K562 (cell line): ENCODE results near the gene PGP. TPM values are rescaled to one million over a fixed set of nuclear protein-coding genes. Genes with fewer than 3 reads are reported as not detected.

Source experiments
- ATF3 ChIP-seq, 2 experiments: fragments of 450-650 bp in 1 of 2; sonication (generic) in 1 of 2; formaldehyde crosslinking in 1 of 2; IDR thresholded peaks in 1 of 2; conservative IDR thresholded peaks in 1 of 2; 2 replicates each; pipeline versions ENCODE4 v1.6.1 to v1.8.1; 2016 to 2023; ENCODE audit warnings: mild to moderate bottlenecking in 2 of 2, moderate library complexity in 2 of 2, inconsistent platforms in 1 of 2, missing genetic modification reagents in 1 of 2
- ETV6 ChIP-seq, 3 experiments: fragments of 150-350 bp in 1 of 3; sonication (generic) in 1 of 3; formaldehyde crosslinking in 1 of 3; IDR thresholded peaks; 2 replicates each; pipeline versions ENCODE4 v1.6.1 to v1.8.0; 2014 to 2022; ENCODE audit warnings: borderline replicate concordance in 2 of 3, low read depth in 2 of 3, antibody characterized with exemption in 1 of 3, low read length in 1 of 3, mild to moderate bottlenecking in 1 of 3, missing genetic modification reagents in 1 of 3
- GATA2 ChIP-seq: sonication (generic); formaldehyde crosslinking; IDR thresholded peaks from 2 replicates; pipeline ENCODE4 v1.4.0; 2020; ENCODE audit warnings: mild to moderate bottlenecking, missing genetic modification reagents
- MGA ChIP-seq: fragments of 450-650 bp; IDR thresholded peaks from 2 replicates; pipeline ENCODE4 v1.6.1; 2016; ENCODE audit warnings: mild to moderate bottlenecking, moderate library complexity
- MTA3 ChIP-seq: fragments of 450-650 bp; formaldehyde crosslinking; IDR thresholded peaks from 2 replicates; pipeline ENCODE4 v1.6.1; 2017; ENCODE audit warnings: mild to moderate bottlenecking, borderline replicate concordance
- NKRF ChIP-seq: fragments of 450-650 bp; IDR thresholded peaks from 2 replicates; pipeline ENCODE4 v1.6.1; 2016; ENCODE audit warnings: borderline replicate concordance
- PHB ChIP-seq: fragments of 250-450 bp; sonication (Bioruptor Pico); IDR thresholded peaks from 2 replicates; pipeline ENCODE4 v1.5.0; 2021
- SIX5 ChIP-seq, 2 experiments: IDR thresholded peaks; 2 replicates each; pipeline ENCODE4 v1.6.1; 2011; ENCODE audit warnings: low read length in 2 of 2, borderline replicate concordance in 1 of 2, low read depth in 1 of 2, mild to moderate bottlenecking in 1 of 2, moderate library complexity in 1 of 2; ENCODE audit not compliant: insufficient read depth in 1 of 2
- SNIP1 ChIP-seq: fragments of 450-650 bp; IDR thresholded peaks from 2 replicates; pipeline ENCODE4 v1.7.1; 2017; ENCODE audit warnings: low read depth, mild to moderate bottlenecking
- VEZF1 ChIP-seq: fragments of 200-800 bp; sonication (Bioruptor generic); IDR thresholded peaks from 2 replicates; pipeline ENCODE4 v1.6.1; 2017; ENCODE audit warnings: missing genetic modification characterization, missing compliant biosample characterization
- ZNF444 ChIP-seq: fragments of 250-450 bp; sonication (Bioruptor Pico); IDR thresholded peaks from 2 replicates; pipeline ENCODE4 v1.4.0; 2020; ENCODE audit warnings: mild to moderate bottlenecking, moderate library complexity
- polyA plus RNA-seq, 8 experiments: library from polyadenylated mRNA; depleted of rRNA in 4 of 8; stranded (reverse) in 5 of 8; unstranded in 3 of 8; fragments of >200 nt; fragmentation: Nextera tagmentation in 2 of 8; fragmentation: Illumina TruSeq in 1 of 8; extraction: Ambion mirVana in 2 of 8; extraction: Trizol in 1 of 8; gene quantifications; 2 replicates each; pipeline versions ENCODE4 v1.2.1 to v1.2.3, GENCODE V29; 2011 to 2014; ENCODE audit warnings: inconsistent platforms in 1 of 8, missing spikeins in 1 of 8
- total RNA-seq, 7 experiments: library from RNA; depleted of rRNA in 6 of 7; stranded (reverse); fragments of >200 nt in 6 of 7; fragmentation: Illumina TruSeq in 2 of 7; extraction: Trizol in 2 of 7; gene quantifications; 2 replicates each; pipeline versions ENCODE4 v1.2.1 to v1.2.3, GENCODE V29; 2011 to 2021; ENCODE audit warnings: low replicate concordance in 1 of 7

PGP gene
- total and polyA plus RNA-seq, 9 of the 15 experiments (the other 6 are each of a cell fraction or from before 2014, with no cell fraction given) = 1.1 to 57.6 (median 19.6) TPM

GRCh38 chr16:2244301-2244700 is 29.7 kb upstream of the PGP start (continued):
- TF ChIP-seq ATF3 (IDR thresholded peaks at IDR 0.05) (no peak), ATF3 (CRISPR knock-in tag; conservative IDR thresholded peaks at IDR 0.05) (no peak), ETV6 (IDR thresholded peaks at IDR 0.05; ENCODE audit: borderline replicate concordance in 1 of 2, low read depth in 2 of 2, low read length in 1 of 2) (no peak), ETV6 (CRISPR knock-in tag; IDR thresholded peaks at IDR 0.05; ENCODE audit: borderline replicate concordance) (no peak), ZNF444 (CRISPR knock-in tag) (no peak), NKRF (no peak), GATA2 (CRISPR knock-in tag) (no peak), PHB (CRISPR knock-in tag) (no peak), MGA (no peak), SNIP1 (no peak), VEZF1 (CRISPR knock-in tag) (no peak), SIX5 (IDR thresholded peaks at IDR 0.05; ENCODE audit: borderline replicate concordance in 1 of 2, insufficient read depth in 1 of 2, low read depth in 1 of 2, low read length in 2 of 2) (no peak), MTA3 (no peak)
